Fibroblast of lung (primary cell): Measurements from ENCODE around the gene CKMT1B. TPM values are rescaled to one million over a fixed set of nuclear protein-coding genes. Genes with fewer than 3 reads are reported as not detected.
A peak's percentile ranks its signal among the peaks of the same experiment; 100 is the strongest.

ENCODE experiments used
- DNase-seq, 2 donors: peaks; one replicate each; pipeline versions ENCODE4 v3.0.0 to v3.0.0-alpha.2; 2010; ENCODE audit warnings: low read depth in 2 of 2
- H2AFZ ChIP-seq: 2 replicates; pipeline ENCODE4 v1.5.1; 2012; ENCODE audit warnings: low read length, control low read depth, inconsistent platforms
- H3K27ac ChIP-seq: 2 replicates; pipeline ENCODE4 v1.5.1; 2011; ENCODE audit warnings: low read length, control low read depth; ENCODE audit not compliant: insufficient read depth
- H3K27me3 ChIP-seq: 2 replicates; pipeline ENCODE4 v1.5.1; 2011; ENCODE audit warnings: mild to moderate bottlenecking, low read length; ENCODE audit not compliant: control insufficient read depth, insufficient read depth
- H3K36me3 ChIP-seq: 2 replicates; pipeline ENCODE4 v1.5.1; 2011; ENCODE audit warnings: low read length; ENCODE audit not compliant: control insufficient read depth, insufficient read depth
- H3K4me1 ChIP-seq: 2 replicates; pipeline ENCODE4 v1.5.1; 2011; ENCODE audit warnings: low read length; ENCODE audit not compliant: control insufficient read depth, insufficient read depth; ENCODE audit errors: extremely low read depth
- H3K4me2 ChIP-seq: 2 replicates; pipeline ENCODE4 v1.5.1; 2011; ENCODE audit warnings: low read length, control low read depth; ENCODE audit not compliant: insufficient read depth; ENCODE audit errors: extremely low read depth
- H3K4me3 ChIP-seq, 4 experiments: fragments of 200-600 bp in 1 of 4; sonication (generic) in 1 of 4; replicated peaks in 1 of 4; 2 replicates each; pipeline ENCODE4 v1.5.1; 2011 to 2016; ENCODE audit warnings: low read length in 4 of 4, low read depth in 3 of 4, mild to moderate bottlenecking in 3 of 4, control low read depth in 2 of 4, inconsistent platforms in 1 of 4, mixed read lengths in 1 of 4; ENCODE audit not compliant: insufficient read depth in 1 of 4; ENCODE audit errors: control extremely low read depth in 1 of 4
- H3K79me2 ChIP-seq: 2 replicates; pipeline ENCODE4 v1.5.1; 2012; ENCODE audit warnings: mild to moderate bottlenecking, low read length, inconsistent platforms; ENCODE audit not compliant: control insufficient read depth, insufficient read depth
- H3K9ac ChIP-seq: 2 replicates; pipeline ENCODE4 v1.5.1; 2011; ENCODE audit warnings: mild to moderate bottlenecking, low read length, control low read depth; ENCODE audit not compliant: insufficient read depth
- H3K9me3 ChIP-seq: 2 replicates; pipeline ENCODE4 v1.5.1; 2012; ENCODE audit warnings: low read depth, low read length; ENCODE audit not compliant: control insufficient read depth, insufficient read depth
- H4K20me1 ChIP-seq: 2 replicates; pipeline ENCODE4 v1.5.1; 2011; ENCODE audit warnings: low read length; ENCODE audit not compliant: control insufficient read depth, insufficient read depth; ENCODE audit errors: extremely low read depth
- CTCF ChIP-seq, 2 donors: IDR thresholded peaks in 1 of 2; conservative IDR thresholded peaks in 1 of 2; 1 replicate in 1 of 2; 2 replicates in 1 of 2; pipeline ENCODE4 v1.5.1; 2011 to 2012; ENCODE audit warnings: low read length in 2 of 2, control low read depth in 1 of 2, inconsistent platforms in 1 of 2, low read depth in 1 of 2, mild to moderate bottlenecking in 1 of 2
- EZH2 ChIP-seq: IDR thresholded peaks from 2 replicates; pipeline ENCODE4 v1.5.1; 2012; ENCODE audit warnings: low read length, control low read depth, mild to moderate bottlenecking; ENCODE audit errors: missing control alignments
- polyA plus RNA-seq, 2 donors: library from polyadenylated mRNA; depleted of rRNA in 1 of 2; stranded (reverse) in 1 of 2; unstranded in 1 of 2; fragments of >200 nt; gene quantifications; 2 replicates each; pipeline ENCODE4 v1.2.1, GENCODE V29; 2011 to 2012; ENCODE audit warnings: missing spikeins in 1 of 2
- total RNA-seq: library from RNA; depleted of rRNA; stranded (reverse); fragments of >200 nt; gene quantifications from 2 replicates; pipeline ENCODE4 v1.2.1, GENCODE V29; 2014

The CKMT1B gene
- total and polyA plus RNA-seq, 2 donors (not counting 1 experiment from before 2014, with no cell fraction given) = not detected

DNA sequence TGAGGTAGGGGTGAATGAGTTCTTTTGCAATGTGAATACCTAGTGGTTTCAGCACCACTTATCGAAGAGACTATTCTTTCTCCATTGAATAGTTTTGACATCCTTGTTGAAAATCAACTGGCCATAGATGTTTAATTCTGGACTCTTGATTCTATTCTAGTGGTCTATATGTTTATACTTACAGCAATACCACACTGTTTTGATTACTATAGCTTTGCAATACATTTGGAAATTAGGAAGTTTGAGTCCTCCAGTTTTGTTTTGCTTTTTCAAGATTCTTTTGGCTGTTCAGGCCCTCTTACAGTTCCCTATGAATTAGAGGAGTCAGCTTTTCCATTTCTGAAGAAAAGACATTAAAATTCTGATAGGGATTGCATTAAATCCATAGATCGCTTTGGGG lies 46.3 kb upstream of the CKMT1B start:
- Histone ChIP-seq H3K4me2 (no peak overlapping the region), H3K27me3 (no peaks in the 10 kb centered on the region), H3K9me3 (no peaks in the 10 kb centered on the region), H3K4me3 (no peak overlapping the region), H4K20me1 (no peaks in the 10 kb centered on the region), H3K36me3 (no peaks in the 10 kb centered on the region), H3K9ac (no peak overlapping the region), H3K4me1 (no peaks in the 10 kb centered on the region), H3K27ac (no peak overlapping the region), H2AFZ (no peak overlapping the region), H3K79me2 (no peaks in the 10 kb centered on the region)
- TF ChIP-seq EZH2 (no peak), CTCF (conservative IDR thresholded peaks at IDR 0.05 in 1 of 2, IDR thresholded peaks at IDR 0.05 in 1 of 2; ENCODE audit: low read depth in 1 of 2, low read length in 2 of 2) (no peak)
- no peak for DNase-seq

- DNase-seq = peak in 1 of 2 donors; percentile 79
- H2AFZ ChIP-seq = no peak overlapping the region
- H3K4me1 ChIP-seq = no peaks in the 10 kb centered on the region
- no peaks in the 10 kb centered on the region for H4K20me1 ChIP-seq
- no peaks in the 10 kb centered on the region for H3K36me3 ChIP-seq
- H3K9me3 ChIP-seq = no peaks in the 10 kb centered on the region
- no peaks in the 10 kb centered on the region for H3K27me3 ChIP-seq
- H3K4me3 ChIP-seq = no peak overlapping the region
- no peak overlapping the region for H3K4me2 ChIP-seq
- no peaks in the 10 kb centered on the region for H3K79me2 ChIP-seq
- TF ChIP-seq EZH2 (no peak), CTCF (conservative IDR thresholded peaks at IDR 0.05 in 1 of 2, IDR thresholded peaks at IDR 0.05 in 1 of 2; ENCODE audit: low read depth in 1 of 2, low read length in 2 of 2) (no peak)
- H3K9ac ChIP-seq = no peak overlapping the region
- H3K27ac ChIP-seq = no peak overlapping the region
Measured at GRCh38 chr15:43550527-43551363, 43.1 kb upstream of the CKMT1B start.

DNA sequence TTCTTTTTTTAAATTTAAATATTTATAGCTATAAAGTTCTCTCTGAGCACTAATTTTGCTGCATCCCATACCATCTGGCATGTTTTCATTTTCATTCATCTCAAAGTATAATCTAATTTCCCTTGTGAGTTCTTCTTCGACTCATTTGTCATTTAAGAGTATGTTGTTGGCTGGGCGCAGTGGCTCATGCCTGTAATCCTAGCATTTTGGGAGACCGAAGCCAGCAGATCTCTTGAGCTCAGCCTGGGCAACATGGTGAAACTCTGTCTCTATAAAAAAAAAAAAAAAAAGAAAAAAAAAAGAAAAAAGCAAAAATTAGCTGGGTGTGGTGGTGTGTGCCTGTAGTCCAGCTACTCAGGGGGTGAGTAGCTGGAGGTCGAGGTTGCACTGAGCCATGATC lies 41.6 kb upstream of the CKMT1B start:
- Histone ChIP-seq H3K36me3 (no peaks in the 10 kb centered on the region), H3K27ac (no peak overlapping the region), H3K9ac (no peak overlapping the region), H3K4me3 (no peak overlapping the region), H3K27me3 (no peaks in the 10 kb centered on the region), H3K79me2 (no peaks in the 10 kb centered on the region), H2AFZ (no peak overlapping the region), H3K4me2 (no peak overlapping the region), H3K9me3 (no peaks in the 10 kb centered on the region), H3K4me1 (no peaks in the 10 kb centered on the region), H4K20me1 (no peaks in the 10 kb centered on the region)
- DNase-seq = no peak
- no peak for TF ChIP-seq EZH2
- TF ChIP-seq CTCF (conservative IDR thresholded peaks at IDR 0.05 in 1 of 2, IDR thresholded peaks at IDR 0.05 in 1 of 2; ENCODE audit: low read depth in 1 of 2, low read length in 2 of 2) = no peak
